Mesendoderm (in vitro differentiated cells): ENCODE measurements around the gene ZNF627. TPM values are rescaled to one million over a fixed set of nuclear protein-coding genes. Genes with fewer than 3 reads are reported as not detected.
A peak's percentile ranks its signal among the peaks of the same experiment; 100 is the strongest.

Experiments
- DNase-seq: peaks from one replicate; pipeline ENCODE4 v3.0.0; 2013
- H2AK5ac ChIP-seq: 2 replicates; pipeline ENCODE4 v1.6.1; 2013; ENCODE audit warnings: low read length, inconsistent platforms
- H2BK120ac ChIP-seq: 2 replicates; pipeline ENCODE4 v1.6.1; 2013; ENCODE audit warnings: low read depth, mild to moderate bottlenecking, low read length, moderate library complexity, mixed read lengths
- H2BK15ac ChIP-seq: replicated peaks from 2 replicates; pipeline ENCODE4 v1.6.1; 2013; ENCODE audit warnings: low read depth, mild to moderate bottlenecking, moderate library complexity
- H2BK5ac ChIP-seq: 2 replicates; pipeline ENCODE4 v1.6.1; 2013; ENCODE audit warnings: low read length, inconsistent platforms
- H3K18ac ChIP-seq: 2 replicates; pipeline ENCODE4 v1.6.1; 2013; ENCODE audit warnings: mild to moderate bottlenecking, low read length, mixed read lengths
- H3K23ac ChIP-seq: one replicate; pipeline ENCODE4 v1.6.1; 2013; ENCODE audit warnings: low read length
- H3K27ac ChIP-seq: 2 replicates; pipeline ENCODE4 v1.5.1; 2013; ENCODE audit warnings: low read depth, mild to moderate bottlenecking, inconsistent platforms, low read length, moderate library complexity
- H3K27me3 ChIP-seq: 2 replicates; pipeline ENCODE4 v1.6.1; 2013; ENCODE audit warnings: low read length, control low read depth, mild to moderate bottlenecking, inconsistent platforms; ENCODE audit not compliant: insufficient read depth, poor library complexity
- H3K36me3 ChIP-seq: 2 replicates; pipeline ENCODE4 v1.6.1; 2013; ENCODE audit warnings: low read length, inconsistent platforms; ENCODE audit not compliant: control insufficient read depth, insufficient read depth
- H3K4ac ChIP-seq: one replicate; pipeline ENCODE4 v1.6.1; 2013; ENCODE audit warnings: low read depth, mild to moderate bottlenecking, low read length, moderate library complexity
- H3K4me1 ChIP-seq: 2 replicates; pipeline ENCODE4 v1.6.1; 2013; ENCODE audit warnings: low read depth, low read length, inconsistent platforms; ENCODE audit not compliant: control insufficient read depth
- H3K4me2 ChIP-seq: 2 replicates; pipeline ENCODE4 v1.6.1; 2013; ENCODE audit warnings: low read length
- H3K4me3 ChIP-seq: 2 replicates; pipeline ENCODE4 v1.5.1; 2013; ENCODE audit warnings: mild to moderate bottlenecking, low read length
- H3K56ac ChIP-seq: one replicate; pipeline ENCODE4 v1.6.1; 2013; ENCODE audit warnings: low read length
- H3K79me1 ChIP-seq: 2 replicates; pipeline ENCODE4 v1.6.1; 2013; ENCODE audit warnings: low read length, inconsistent platforms
- H3K79me2 ChIP-seq: 2 replicates; pipeline ENCODE4 v1.6.1; 2013; ENCODE audit warnings: mild to moderate bottlenecking, low read length; ENCODE audit not compliant: control insufficient read depth, insufficient read depth
- H3K9ac ChIP-seq: 2 replicates; pipeline ENCODE4 v1.6.1; 2013; ENCODE audit warnings: low read length, inconsistent platforms
- H4K5ac ChIP-seq: one replicate; pipeline ENCODE4 v1.6.1; 2013; ENCODE audit warnings: low read length
- H4K8ac ChIP-seq: one replicate; pipeline ENCODE4 v1.6.1; 2013; ENCODE audit warnings: low read depth, mild to moderate bottlenecking, control low read depth, low read length, moderate library complexity
- WGBS: extraction: QIAGEN DNeasy Blood & Tissue Kit; methylation state at CpG from one replicate; pipeline ENCODE4 v1.1.7; 2013; ENCODE audit warnings: low lambda C conversion rate, missing lambda C conversion rate; ENCODE audit not compliant: insufficient coverage; ENCODE audit errors: extremely low coverage; 5-methylcytosine and 5-hydroxymethylcytosine counted together
- polyA plus RNA-seq, 2 experiments: library from polyadenylated mRNA; stranded (reverse); fragments of 200-250 nt; gene quantifications; one replicate each; pipeline ENCODE4 v1.2.3, GENCODE V29; 2013

Gene ZNF627
- 7.0 TPM for polyA plus RNA-seq (2013, experiment 1 of 2)
- 6.6 TPM for polyA plus RNA-seq (2013, experiment 2 of 2)

- Histone ChIP-seq H3K9ac (peak within 1 kb of the TSS; percentile 66), H2AK5ac (peak within 1 kb of the TSS; percentile 92), H3K36me3 (no peaks in the 10 kb centered on the region), H3K56ac (peak within 1 kb of the TSS; percentile 87), H4K8ac (peak within 1 kb of the TSS; percentile 1), H3K23ac (peak within 1 kb of the TSS; percentile 94), H3K4ac (peak within 1 kb of the TSS; percentile 94), H3K79me1 (peaks cover 13% of the 10 kb centered on the region), H3K27ac (peak within 1 kb of the TSS; percentile 14), H4K5ac (no peak within 1 kb of the TSS), H3K4me2 (peak within 1 kb of the TSS; percentile 49), H3K4me3 (peak within 1 kb of the TSS; percentile 59), H3K18ac (peak within 1 kb of the TSS; percentile 72), H2BK5ac (peak within 1 kb of the TSS; percentile 44), H3K4me1 (no peaks in the 10 kb centered on the region), H2BK15ac (no peak within 1 kb of the TSS), H3K27me3 (no peaks in the 10 kb centered on the region), H2BK120ac (no peak within 1 kb of the TSS), H3K79me2 (peaks cover 39% of the 10 kb centered on the region)
- DNase-seq = peak; percentile 99
- WGBS = no CpG with 5 or more reads among the region's 67 CpGs
These were observed at the start of gene ZNF627 for GRCh38 chr19:11597202-11598102. TSS of gene ZNF627 (plus strand) at chr19:11597483. CDS start at chr19:11597628, 145 bp downstream.

DNA sequence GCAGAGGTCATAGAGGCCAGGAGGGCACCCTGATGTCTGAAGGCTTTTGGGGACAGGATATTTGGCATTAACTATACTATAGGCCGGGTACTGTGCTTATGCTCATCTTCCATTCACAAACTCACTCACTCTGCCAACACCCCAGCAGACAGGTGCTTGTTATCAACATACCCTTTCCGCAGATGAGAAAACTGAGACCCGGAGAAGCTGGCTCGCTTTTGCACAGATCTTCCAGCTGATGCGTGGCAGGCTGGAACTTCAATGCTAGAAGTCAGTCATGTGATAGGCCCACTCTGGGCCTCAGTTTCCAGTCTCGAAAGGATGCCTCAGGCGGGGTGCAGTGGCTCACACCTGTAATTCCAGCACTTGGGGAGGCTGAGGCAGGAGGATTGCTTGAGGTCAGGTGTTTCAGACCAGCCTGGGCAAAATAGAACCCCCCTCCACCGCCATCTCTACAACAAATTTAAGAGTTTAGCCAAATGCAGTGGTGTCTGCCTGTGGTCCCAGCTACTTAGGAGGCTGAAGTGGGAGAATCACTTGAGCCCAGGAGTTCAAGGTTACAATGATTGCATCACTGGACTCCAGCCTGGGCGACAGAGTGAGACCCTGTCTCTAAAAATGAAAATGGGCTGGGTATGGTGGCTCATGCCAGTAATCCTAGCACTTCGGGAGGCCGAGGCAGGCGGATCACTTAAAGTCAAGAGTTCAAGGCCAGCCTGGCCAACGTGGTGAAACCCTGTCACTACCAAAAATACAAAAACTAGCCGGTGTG, 49.2 kb upstream of the ZNF627 start:
- no peaks in the 10 kb centered on the region for H3K27me3 ChIP-seq
- H4K8ac ChIP-seq = no peak overlapping the region
- no peaks in the 10 kb centered on the region for H3K79me2 ChIP-seq
- H3K4me2 ChIP-seq = no peak overlapping the region
- H3K18ac ChIP-seq = no peak overlapping the region
- H3K4me1 ChIP-seq = no peaks in the 10 kb centered on the region
- no peak overlapping the region for H3K23ac ChIP-seq
- no peak overlapping the region for H2BK15ac ChIP-seq
- no peak overlapping the region for H2BK120ac ChIP-seq
- H3K79me1 ChIP-seq = no peaks in the 10 kb centered on the region
- H3K56ac ChIP-seq = no peak overlapping the region
- no peak overlapping the region for H3K4ac ChIP-seq
- no peak for DNase-seq
- H3K27ac ChIP-seq = no peak overlapping the region
- no peak overlapping the region for H2AK5ac ChIP-seq
- WGBS = no CpG with 5 or more reads among the region's 14 CpGs
- no peaks in the 10 kb centered on the region for H3K36me3 ChIP-seq
- no peak overlapping the region for H2BK5ac ChIP-seq
- H3K4me3 ChIP-seq = no peak overlapping the region
- H4K5ac ChIP-seq = no peak overlapping the region
- no peak overlapping the region for H3K9ac ChIP-seq

DNA sequence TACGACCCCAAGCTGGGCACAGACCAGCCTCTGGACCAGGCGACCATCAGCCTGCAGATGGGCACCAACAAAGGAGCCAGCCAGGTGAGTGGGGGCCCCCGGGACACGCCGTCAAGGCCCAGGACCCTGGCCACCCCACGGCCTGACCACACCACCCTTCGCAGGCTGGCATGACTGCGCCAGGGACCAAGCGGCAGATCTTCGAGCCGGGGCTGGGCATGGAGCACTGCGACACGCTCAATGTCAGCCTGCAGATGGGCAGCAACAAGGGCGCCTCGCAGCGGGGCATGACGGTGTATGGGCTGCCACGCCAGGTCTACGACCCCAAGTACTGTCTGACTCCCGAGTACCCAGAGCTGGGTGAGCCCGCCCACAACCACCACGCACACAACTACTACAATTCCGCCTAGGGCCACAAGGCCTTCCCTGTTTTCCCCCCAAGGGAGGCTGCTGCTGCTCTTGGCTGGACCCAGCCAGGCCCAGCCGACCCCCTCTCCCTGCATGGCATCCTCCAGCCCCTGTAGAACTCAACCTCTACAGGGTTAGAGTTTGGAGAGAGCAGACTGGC, 47.8 kb upstream of the ZNF627 start:
- Histone ChIP-seq H3K79me2 (no peaks in the 10 kb centered on the region), H2AK5ac (no peak overlapping the region), H3K27ac (no peak overlapping the region), H3K4ac (no peak overlapping the region), H3K36me3 (no peaks in the 10 kb centered on the region), H4K5ac (no peak overlapping the region), H3K79me1 (no peaks in the 10 kb centered on the region), H4K8ac (no peak overlapping the region), H3K4me3 (no peak overlapping the region), H3K27me3 (no peaks in the 10 kb centered on the region), H3K23ac (no peak overlapping the region), H3K9ac (no peak overlapping the region), H2BK120ac (no peak overlapping the region), H3K4me1 (no peaks in the 10 kb centered on the region), H2BK5ac (no peak overlapping the region), H3K18ac (no peak overlapping the region), H2BK15ac (no peak overlapping the region), H3K56ac (no peak overlapping the region), H3K4me2 (no peak overlapping the region)
- no CpG with 5 or more reads among the region's 24 CpGs for WGBS
- DNase-seq = no peak

DNA sequence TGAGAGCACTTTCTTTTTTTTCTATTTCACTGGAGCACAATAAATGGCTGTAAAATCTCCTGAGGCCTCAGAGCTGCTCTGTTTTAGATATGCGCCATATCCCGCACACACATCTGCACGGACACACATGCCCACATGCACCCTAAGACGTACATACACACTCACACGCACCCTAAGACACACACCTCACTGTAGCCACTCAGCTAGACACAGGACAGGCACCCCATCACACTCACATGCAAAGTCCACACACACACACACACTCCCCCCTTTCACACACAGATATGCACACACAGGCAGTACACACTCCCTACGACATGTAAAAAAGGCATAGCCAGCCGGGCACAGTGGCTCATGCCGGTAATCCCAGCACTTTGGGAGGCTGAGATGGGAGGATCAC, 47.0 kb upstream of the ZNF627 start:
- no CpG with 5 or more reads among the region's 8 CpGs for WGBS
- no peak overlapping the region for H3K56ac ChIP-seq
- H3K36me3 ChIP-seq = no peaks in the 10 kb centered on the region
- no peak overlapping the region for H2BK15ac ChIP-seq
- no peak overlapping the region for H3K4ac ChIP-seq
- H2BK5ac ChIP-seq = no peak overlapping the region
- no peak overlapping the region for H2AK5ac ChIP-seq
- no peak overlapping the region for H3K4me2 ChIP-seq
- no peak overlapping the region for H3K9ac ChIP-seq
- H3K4me1 ChIP-seq = no peaks in the 10 kb centered on the region
- H3K27me3 ChIP-seq = no peaks in the 10 kb centered on the region
- no peak overlapping the region for H3K18ac ChIP-seq
- no peak for DNase-seq
- no peaks in the 10 kb centered on the region for H3K79me1 ChIP-seq
- no peak overlapping the region for H2BK120ac ChIP-seq
- no peak overlapping the region for H3K27ac ChIP-seq
- no peaks in the 10 kb centered on the region for H3K79me2 ChIP-seq
- H4K8ac ChIP-seq = no peak overlapping the region
- no peak overlapping the region for H3K4me3 ChIP-seq
- no peak overlapping the region for H4K5ac ChIP-seq
- no peak overlapping the region for H3K23ac ChIP-seq

DNA sequence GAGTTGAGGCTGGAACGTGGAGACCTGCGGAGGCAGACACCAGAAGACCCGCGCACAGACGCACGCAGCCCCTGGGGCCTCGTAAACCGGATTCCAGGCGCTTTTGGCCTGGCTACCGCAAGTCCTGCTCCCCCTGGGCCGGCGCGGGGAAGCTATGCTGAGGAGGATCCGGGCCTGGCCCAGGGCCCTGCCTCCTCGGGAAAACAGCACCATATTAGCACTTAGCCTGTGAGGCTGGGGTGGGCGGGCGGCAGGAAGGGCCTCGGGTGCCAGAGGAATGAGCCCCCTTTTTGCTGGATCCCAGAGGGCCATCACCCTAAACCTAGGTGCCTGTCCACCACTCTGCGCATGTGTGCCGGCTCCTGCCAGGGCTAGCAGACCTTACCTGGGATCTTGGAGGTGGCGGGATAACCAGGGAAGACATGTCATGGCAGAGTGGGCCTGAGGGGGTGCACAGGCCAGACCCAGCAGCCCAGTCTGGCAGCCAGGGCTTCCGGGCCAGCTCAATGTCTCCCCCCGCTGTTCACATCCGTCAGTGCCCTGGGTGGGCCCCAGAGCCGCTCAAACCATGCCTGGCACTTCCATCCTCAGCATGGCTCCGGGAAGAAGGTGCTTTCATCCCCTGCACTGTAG, 45.6 kb upstream of the ZNF627 start:
- H3K4me1 ChIP-seq = no peaks in the 10 kb centered on the region
- no peaks in the 10 kb centered on the region for H3K36me3 ChIP-seq
- H3K9ac ChIP-seq = no peak overlapping the region
- H3K4me2 ChIP-seq = no peak overlapping the region
- H2BK5ac ChIP-seq = no peak overlapping the region
- no peak overlapping the region for H3K4ac ChIP-seq
- no peak overlapping the region for H3K18ac ChIP-seq
- H3K79me2 ChIP-seq = peaks cover 5% of the 10 kb centered on the region
- no peak overlapping the region for H2BK120ac ChIP-seq
- no peak overlapping the region for H3K27ac ChIP-seq
- H3K27me3 ChIP-seq = no peaks in the 10 kb centered on the region
- no peak overlapping the region for H2BK15ac ChIP-seq
- H4K8ac ChIP-seq = no peak overlapping the region
- no peak overlapping the region for H4K5ac ChIP-seq
- no peak overlapping the region for H3K23ac ChIP-seq
- no peak overlapping the region for H2AK5ac ChIP-seq
- H3K4me3 ChIP-seq = no peak overlapping the region
- no CpG with 5 or more reads among the region's 26 CpGs for WGBS
- H3K79me1 ChIP-seq = peaks cover 7% of the 10 kb centered on the region
- H3K56ac ChIP-seq = no peak overlapping the region
- peak; percentile 65 for DNase-seq
